ENCODE data around the gene ELOVL5.

Gene ELOVL5

DNA sequence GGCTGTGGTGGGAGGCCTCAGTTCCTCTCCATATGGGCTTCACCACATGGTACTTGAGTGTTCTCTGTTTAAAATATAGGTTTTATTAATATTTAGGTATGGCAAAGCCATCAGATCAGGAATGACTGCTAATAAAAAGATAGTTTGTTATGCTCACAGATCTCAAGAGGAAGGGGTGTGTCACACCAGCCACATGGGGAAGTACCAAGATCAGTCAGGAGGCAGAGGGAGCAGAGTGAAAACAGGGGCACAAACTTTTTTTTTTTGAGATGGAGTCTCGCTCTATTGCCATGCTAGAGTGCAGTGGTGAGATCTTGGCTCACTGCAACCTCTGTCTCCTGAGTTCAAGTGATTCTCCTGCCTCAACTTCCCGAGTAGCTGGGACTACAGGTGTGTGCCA lies 108.0 kb downstream of the ELOVL5 start:
- Histone ChIP-seq H3K27me3 (ENCODE audit: insufficient read depth, low read length) (no peaks in the 10 kb centered on the region), H3K27ac (ENCODE audit: low read length) (no peak overlapping the region), H3K4me1 (ENCODE audit: insufficient read depth, low read length) (no peaks in the 10 kb centered on the region), H3K9ac (ENCODE audit: low read depth, low read length) (no peak overlapping the region), H3K36me3 (ENCODE audit: insufficient read depth, low read depth, low read length) (no peaks in the 10 kb centered on the region), H3K4me3 (ENCODE audit: low read length) (no peak overlapping the region), H3K9me3 (ENCODE audit: insufficient read depth, low read depth, low read length) (no peaks in the 10 kb centered on the region)

DNA sequence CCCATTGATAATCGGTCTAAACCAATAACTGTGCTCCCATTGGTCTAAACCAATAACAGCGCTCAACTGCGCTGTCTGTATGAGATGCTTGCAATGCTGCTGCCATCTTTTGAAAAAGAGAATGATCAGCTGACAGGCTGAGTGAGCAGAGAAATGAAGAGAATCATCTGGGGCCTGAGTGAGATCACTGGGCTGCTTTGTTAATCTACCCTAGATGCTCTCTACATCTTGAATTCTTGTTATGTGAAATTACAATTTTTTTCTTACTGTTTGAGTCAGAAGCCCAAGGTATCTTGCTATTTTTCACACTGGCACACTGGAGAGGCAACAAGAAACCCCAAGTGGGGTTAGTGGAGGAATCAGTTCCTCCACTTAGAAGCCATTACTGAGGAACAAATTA lies 108.6 kb downstream of the ELOVL5 start:
- no peaks in the 10 kb centered on the region for H3K27me3 ChIP-seq (ENCODE audit: insufficient read depth, low read length)
- no peaks in the 10 kb centered on the region for H3K9me3 ChIP-seq (ENCODE audit: insufficient read depth, low read depth, low read length)
- no peak overlapping the region for H3K9ac ChIP-seq (ENCODE audit: low read depth, low read length)
- no peak overlapping the region for H3K4me3 ChIP-seq (ENCODE audit: low read length)
- H3K36me3 ChIP-seq (ENCODE audit: insufficient read depth, low read depth, low read length) = no peaks in the 10 kb centered on the region
- no peak overlapping the region for H3K27ac ChIP-seq (ENCODE audit: low read length)
- H3K4me1 ChIP-seq (ENCODE audit: insufficient read depth, low read length) = no peaks in the 10 kb centered on the region

DNA sequence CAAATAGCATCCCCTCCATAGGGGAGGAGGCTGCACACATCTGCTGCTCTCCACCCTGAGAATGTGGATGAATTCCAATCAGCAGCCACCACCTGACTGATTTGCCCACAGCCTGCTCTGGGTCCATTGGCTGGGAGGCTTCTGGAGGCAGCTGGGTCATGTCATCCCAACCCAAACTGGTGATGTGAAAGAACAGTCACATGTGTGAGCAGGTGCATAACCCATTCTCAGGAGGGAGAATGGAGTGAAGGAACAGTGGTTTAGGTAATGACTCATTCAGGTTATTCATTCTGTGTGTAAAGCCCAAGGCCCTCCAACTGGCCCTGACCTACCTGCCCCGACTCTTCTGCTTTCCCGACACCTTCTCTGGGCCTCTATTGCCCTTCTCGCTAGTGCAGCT lies 109.2 kb downstream of the ELOVL5 start:
- no peak overlapping the region for H3K27ac ChIP-seq (ENCODE audit: low read length)
- no peaks in the 10 kb centered on the region for H3K4me1 ChIP-seq (ENCODE audit: insufficient read depth, low read length)
- no peaks in the 10 kb centered on the region for H3K36me3 ChIP-seq (ENCODE audit: insufficient read depth, low read depth, low read length)
- no peak overlapping the region for H3K4me3 ChIP-seq (ENCODE audit: low read length)
- H3K27me3 ChIP-seq (ENCODE audit: insufficient read depth, low read length) = no peaks in the 10 kb centered on the region
- H3K9me3 ChIP-seq (ENCODE audit: insufficient read depth, low read depth, low read length) = no peaks in the 10 kb centered on the region
- no peak overlapping the region for H3K9ac ChIP-seq (ENCODE audit: low read depth, low read length)

DNA sequence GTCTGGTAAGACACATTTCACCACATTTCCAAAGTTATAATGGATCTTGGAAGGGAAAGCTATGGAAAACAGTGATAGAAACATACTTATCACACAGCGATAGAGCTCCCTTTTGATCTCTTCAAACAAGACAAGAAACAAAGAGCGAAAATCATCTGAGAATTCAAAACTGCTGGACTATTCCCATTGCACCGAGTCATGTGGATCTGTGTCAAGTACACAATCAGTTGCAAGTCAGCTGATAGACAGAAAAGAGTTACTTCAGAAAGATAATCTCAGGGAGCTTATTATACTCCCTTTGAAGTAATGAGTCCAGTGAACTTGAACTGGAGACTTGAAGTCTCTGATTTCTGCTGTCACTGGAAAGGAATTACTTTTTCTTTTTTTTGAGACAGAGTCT lies 110.4 kb downstream of the ELOVL5 start:
- no peak overlapping the region for H3K4me3 ChIP-seq (ENCODE audit: low read length)
- H3K9ac ChIP-seq (ENCODE audit: low read depth, low read length) = no peak overlapping the region
- no peak overlapping the region for H3K27ac ChIP-seq (ENCODE audit: low read length)
- H3K36me3 ChIP-seq (ENCODE audit: insufficient read depth, low read depth, low read length) = no peaks in the 10 kb centered on the region
- H3K4me1 ChIP-seq (ENCODE audit: insufficient read depth, low read length) = no peaks in the 10 kb centered on the region
- no peaks in the 10 kb centered on the region for H3K9me3 ChIP-seq (ENCODE audit: insufficient read depth, low read depth, low read length)
- no peaks in the 10 kb centered on the region for H3K27me3 ChIP-seq (ENCODE audit: insufficient read depth, low read length)

DNA sequence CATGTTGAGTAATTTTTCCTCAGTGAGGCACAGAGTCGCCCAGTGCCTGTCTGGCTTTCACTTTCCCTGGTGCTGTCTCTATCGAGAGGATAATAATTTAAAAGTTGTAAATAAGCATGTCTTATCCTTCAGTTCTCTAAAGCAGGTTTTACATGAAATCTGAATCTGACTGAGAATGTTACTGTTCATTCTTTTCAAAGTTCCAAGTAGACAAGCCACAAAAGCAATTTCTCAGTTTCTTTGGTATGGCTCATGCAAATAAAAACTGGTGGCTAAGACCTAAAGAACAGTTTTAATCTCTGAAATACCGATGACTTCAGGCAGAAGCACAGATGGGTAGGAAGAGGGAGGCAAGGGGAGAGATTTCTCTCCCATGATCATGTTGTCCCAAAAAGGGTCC lies 112.5 kb downstream of the ELOVL5 start:
- H3K4me1 ChIP-seq (ENCODE audit: insufficient read depth, low read length) = no peaks in the 10 kb centered on the region
- H3K4me3 ChIP-seq (ENCODE audit: low read length) = no peak overlapping the region
- no peaks in the 10 kb centered on the region for H3K27me3 ChIP-seq (ENCODE audit: insufficient read depth, low read length)
- no peaks in the 10 kb centered on the region for H3K36me3 ChIP-seq (ENCODE audit: insufficient read depth, low read depth, low read length)
- no peak overlapping the region for H3K27ac ChIP-seq (ENCODE audit: low read length)
- no peaks in the 10 kb centered on the region for H3K9me3 ChIP-seq (ENCODE audit: insufficient read depth, low read depth, low read length)
- H3K9ac ChIP-seq (ENCODE audit: low read depth, low read length) = no peak overlapping the region

DNA sequence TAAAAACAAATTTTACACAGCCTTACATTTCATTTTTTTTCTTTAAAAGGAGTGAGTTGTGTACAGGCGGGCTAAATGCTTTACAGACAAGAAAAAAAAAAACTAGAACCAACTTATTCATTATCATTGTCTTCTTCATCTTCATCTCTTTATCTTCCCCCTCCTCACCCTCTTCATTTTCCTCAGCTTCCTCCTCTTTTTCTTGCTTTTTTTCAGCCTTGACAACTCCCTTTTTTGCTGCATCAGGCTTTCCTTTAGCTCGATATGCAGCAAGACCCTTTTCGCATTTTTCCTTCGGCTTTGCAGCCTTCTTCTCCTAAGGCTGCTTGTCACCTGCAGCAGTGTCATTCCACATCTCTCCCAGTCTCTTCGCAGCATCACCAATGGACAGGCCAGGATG lies 113.2 kb downstream of the ELOVL5 start:
- H3K27ac ChIP-seq (ENCODE audit: low read length) = no peak overlapping the region
- H3K4me1 ChIP-seq (ENCODE audit: insufficient read depth, low read length) = no peaks in the 10 kb centered on the region

DNA sequence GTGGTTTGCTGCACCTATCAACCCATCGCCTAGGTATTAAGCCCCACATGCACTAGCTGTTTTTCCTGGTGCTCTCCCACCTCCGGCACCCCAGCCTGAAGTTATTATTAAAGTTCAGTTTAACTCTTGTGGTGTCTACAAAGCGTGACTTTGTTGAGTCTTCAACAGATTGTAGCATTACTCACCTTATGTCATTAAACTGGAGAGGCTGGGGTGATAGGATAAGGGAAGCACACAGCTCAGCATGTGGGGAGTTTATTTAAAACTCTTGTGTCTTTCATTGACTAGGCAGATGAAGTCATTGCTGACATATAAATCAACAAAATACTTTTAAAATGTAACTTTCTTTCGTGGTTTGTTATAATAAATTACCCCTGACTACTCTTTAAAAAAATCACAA lies 115.4 kb downstream of the ELOVL5 start:
- H3K4me1 ChIP-seq (ENCODE audit: insufficient read depth, low read length) = no peaks in the 10 kb centered on the region
- no peaks in the 10 kb centered on the region for H3K27me3 ChIP-seq (ENCODE audit: insufficient read depth, low read length)
- no peaks in the 10 kb centered on the region for H3K36me3 ChIP-seq (ENCODE audit: insufficient read depth, low read depth, low read length)
- H3K4me3 ChIP-seq (ENCODE audit: low read length) = no peak overlapping the region
- no peaks in the 10 kb centered on the region for H3K9me3 ChIP-seq (ENCODE audit: insufficient read depth, low read depth, low read length)
- no peak overlapping the region for H3K9ac ChIP-seq (ENCODE audit: low read depth, low read length)
- no peak overlapping the region for H3K27ac ChIP-seq (ENCODE audit: low read length)

More for the DNA sequence above, 113.2 kb downstream of the ELOVL5 start:
- Histone ChIP-seq H3K9ac (ENCODE audit: low read depth, low read length) (no peak overlapping the region), H3K27me3 (ENCODE audit: insufficient read depth, low read length) (no peaks in the 10 kb centered on the region), H3K4me3 (ENCODE audit: low read length) (no peak overlapping the region), H3K36me3 (ENCODE audit: insufficient read depth, low read depth, low read length) (no peaks in the 10 kb centered on the region), H3K9me3 (ENCODE audit: insufficient read depth, low read depth, low read length) (no peaks in the 10 kb centered on the region)

DNA sequence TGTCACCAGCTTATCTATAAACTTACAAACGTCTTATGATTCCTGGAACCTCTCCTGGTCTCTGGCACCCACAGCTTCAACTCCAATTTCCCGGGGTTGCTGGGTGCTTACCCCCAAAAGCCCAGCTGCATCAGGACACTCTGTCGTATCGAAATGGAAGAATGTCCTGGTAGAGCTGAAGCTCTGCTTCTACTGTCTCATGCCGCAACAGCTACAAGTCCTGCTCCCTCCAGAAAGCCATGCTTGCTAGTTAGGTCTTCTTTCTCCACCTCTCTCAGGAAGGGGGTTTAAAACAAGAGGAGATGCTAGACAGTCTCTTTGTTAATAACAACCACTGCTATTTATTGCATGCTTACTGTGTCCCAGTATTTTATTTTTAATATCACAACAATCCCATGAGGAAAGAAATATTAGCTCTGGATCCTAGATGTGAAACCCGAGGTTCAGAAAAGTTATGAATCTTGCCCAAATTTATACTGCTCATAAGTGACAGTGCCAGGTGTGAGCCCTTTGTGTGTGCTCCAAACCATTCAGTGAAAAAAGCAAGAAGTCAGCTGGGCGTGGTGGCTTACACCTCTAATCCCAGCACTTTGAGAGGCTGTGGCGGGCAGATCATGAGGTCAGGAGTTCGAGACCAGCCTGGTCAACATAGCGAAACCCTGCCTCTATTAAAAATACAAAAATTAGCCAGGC lies 117.8 kb downstream of the ELOVL5 start:
- Histone ChIP-seq H3K27me3 (ENCODE audit: insufficient read depth, low read length) (no peaks in the 10 kb centered on the region), H3K27ac (ENCODE audit: low read length) (no peak overlapping the region)

DNA sequence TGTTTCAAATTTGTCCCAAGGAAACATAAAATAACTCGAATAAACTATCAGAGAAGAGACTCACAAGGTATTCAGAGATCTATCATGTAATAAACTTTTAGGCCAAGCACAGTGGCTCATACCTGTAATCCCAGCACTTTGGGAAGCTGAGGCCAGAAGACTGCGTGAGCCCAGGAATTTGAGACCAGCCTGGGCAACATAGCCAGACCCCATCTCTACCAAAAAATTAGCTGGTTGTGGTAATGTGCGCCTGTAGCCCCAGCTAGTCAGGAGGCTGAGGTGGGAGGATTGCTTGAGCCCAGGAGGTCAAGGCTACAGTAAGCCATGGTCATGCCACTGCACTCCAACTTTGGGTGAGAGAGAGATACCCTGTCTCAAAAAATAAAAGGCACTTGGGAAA lies 120.9 kb downstream of the ELOVL5 start:
- Histone ChIP-seq H3K4me1 (ENCODE audit: insufficient read depth, low read length) (no peaks in the 10 kb centered on the region), H3K27ac (ENCODE audit: low read length) (no peak overlapping the region), H3K9me3 (ENCODE audit: insufficient read depth, low read depth, low read length) (no peaks in the 10 kb centered on the region), H3K9ac (ENCODE audit: low read depth, low read length) (no peak overlapping the region), H3K4me3 (ENCODE audit: low read length) (no peak overlapping the region), H3K27me3 (ENCODE audit: insufficient read depth, low read length) (no peaks in the 10 kb centered on the region), H3K36me3 (ENCODE audit: insufficient read depth, low read depth, low read length) (no peaks in the 10 kb centered on the region)

More for the DNA sequence above, 117.8 kb downstream of the ELOVL5 start:
- no peaks in the 10 kb centered on the region for H3K4me1 ChIP-seq (ENCODE audit: insufficient read depth, low read length)
- H3K9me3 ChIP-seq (ENCODE audit: insufficient read depth, low read depth, low read length) = no peaks in the 10 kb centered on the region
- H3K9ac ChIP-seq (ENCODE audit: low read depth, low read length) = no peak overlapping the region
- H3K4me3 ChIP-seq (ENCODE audit: low read length) = no peak overlapping the region
- no peaks in the 10 kb centered on the region for H3K36me3 ChIP-seq (ENCODE audit: insufficient read depth, low read depth, low read length)

DNA sequence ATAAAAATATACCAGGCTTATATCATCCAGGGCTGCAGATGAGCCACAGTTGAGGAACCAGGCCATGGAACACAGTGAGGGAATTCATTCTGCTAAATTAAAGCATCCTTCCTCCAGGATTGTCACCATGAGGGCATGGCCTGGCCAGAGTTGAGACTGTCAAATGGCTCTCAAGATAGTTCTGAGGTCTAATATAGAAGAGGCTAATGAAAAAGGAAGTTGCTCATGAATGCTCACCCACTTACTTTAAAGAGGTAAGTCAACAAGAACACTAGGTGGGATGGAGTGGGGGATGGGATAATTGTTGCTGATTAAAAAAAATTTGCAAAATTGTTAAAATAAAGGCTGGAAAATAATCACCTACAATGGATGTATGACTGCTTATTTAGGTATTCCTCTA lies 128.1 kb downstream of the ELOVL5 start:
- Histone ChIP-seq H3K9me3 (ENCODE audit: insufficient read depth, low read depth, low read length) (no peaks in the 10 kb centered on the region), H3K4me1 (ENCODE audit: insufficient read depth, low read length) (no peaks in the 10 kb centered on the region), H3K27ac (ENCODE audit: low read length) (no peak overlapping the region), H3K9ac (ENCODE audit: low read depth, low read length) (no peak overlapping the region), H3K4me3 (ENCODE audit: low read length) (no peak overlapping the region), H3K27me3 (ENCODE audit: insufficient read depth, low read length) (no peaks in the 10 kb centered on the region), H3K36me3 (ENCODE audit: insufficient read depth, low read depth, low read length) (no peaks in the 10 kb centered on the region)
